ENCODE results near the gene BRD9. TPM values are rescaled to one million over a fixed set of nuclear protein-coding genes. Genes with fewer than 3 reads are reported as not detected.
"Not testable (repeated sequence)": the region's sequence is repeated elsewhere in the genome, so short reads cannot be mapped to it uniquely, and the experiment has no call there.

Gene BRD9
- total RNA-seq, 1 experiment from 2014 or later = 17.4 TPM

GRCh38 chr5:859391-859790 is 33.2 kb downstream of the BRD9 start:
- DNase-seq (ENCODE audit: low spot score) = no peak

- no peak for DNase-seq (ENCODE audit: low spot score)
These were observed 33.9 kb downstream of the BRD9 start for GRCh38 chr5:858726-859125.

GRCh38 chr5:856531-857425 is 35.8 kb downstream of the BRD9 start:
- no peak for DNase-seq (ENCODE audit: low spot score)

GRCh38 chr5:855771-856530 is 36.6 kb downstream of the BRD9 start:
- DNase-seq (ENCODE audit: low spot score) = no peak

GRCh38 chr5:854966-855743 is 37.4 kb downstream of the BRD9 start:
- DNase-seq (ENCODE audit: low spot score) = no peak

- no peak for DNase-seq (ENCODE audit: low spot score)
These were observed 38.4 kb downstream of the BRD9 start for GRCh38 chr5:854217-854616.

GRCh38 chr5:853416-854090 is 39.0 kb downstream of the BRD9 start:
- DNase-seq (ENCODE audit: low spot score) = not testable (repeated sequence)

- DNase-seq (ENCODE audit: low spot score) = no peak
These were observed 39.9 kb downstream of the BRD9 start for GRCh38 chr5:852431-853401.

- DNase-seq (ENCODE audit: low spot score) = no peak
These were observed 40.6 kb downstream of the BRD9 start for GRCh38 chr5:852018-852417.

GRCh38 chr5:851553-851952 is 41.0 kb downstream of the BRD9 start:
- no peak for DNase-seq (ENCODE audit: low spot score)

- no peak for DNase-seq (ENCODE audit: low spot score)
These were observed 41.5 kb downstream of the BRD9 start for GRCh38 chr5:851076-851475.

GRCh38 chr5:850511-851006 is 42.0 kb downstream of the BRD9 start, which contains the start of gene ZDHHC11:
ZDHHC11 (minus strand) TSS chr5:850986; CDS start chr5:850602, 384 bp downstream.
- no peak for DNase-seq (ENCODE audit: low spot score)

GRCh38 chr5:849651-850301 is 42.8 kb downstream of the BRD9 start:
- no peak for DNase-seq (ENCODE audit: low spot score)

GRCh38 chr5:848671-849111 is 43.9 kb downstream of the BRD9 start:
- DNase-seq (ENCODE audit: low spot score) = no peak

GRCh38 chr5:847736-848135 is 44.9 kb downstream of the BRD9 start:
- DNase-seq (ENCODE audit: low spot score) = not testable (repeated sequence)

- DNase-seq (ENCODE audit: low spot score) = not testable (repeated sequence)
These were observed 45.4 kb downstream of the BRD9 start for GRCh38 chr5:847212-847611.

GRCh38 chr5:846602-847091 is 46.0 kb downstream of the BRD9 start:
- DNase-seq (ENCODE audit: low spot score) = not testable (repeated sequence)

GRCh38 chr5:845676-846601 is 46.7 kb downstream of the BRD9 start:
- DNase-seq (ENCODE audit: low spot score) = not testable (repeated sequence)
